Fibroblast of the aortic adventitia (primary cell): ENCODE results near the gene PCDH8. TPM values are rescaled to one million over a fixed set of nuclear protein-coding genes. Genes with fewer than 3 reads are reported as not detected.

ENCODE experiments used
- DNase-seq: peaks from one replicate; pipeline ENCODE4 v3.0.0-alpha.2; 2010; ENCODE audit warnings: low read depth
- H3K4me3 ChIP-seq: 2 replicates; pipeline ENCODE4 v1.5.1; 2011; ENCODE audit warnings: low read depth, mild to moderate bottlenecking, control low read depth, low read length, moderate library complexity
- CTCF ChIP-seq: IDR thresholded peaks from 2 replicates; pipeline ENCODE4 v1.5.1; 2011; ENCODE audit warnings: mild to moderate bottlenecking, low read length, control low read depth, inconsistent platforms; ENCODE audit not compliant: insufficient read depth
- total RNA-seq: library from RNA; depleted of rRNA; stranded (reverse); fragments of >200 nt; gene quantifications from 2 replicates; pipeline ENCODE4 v1.2.3, GENCODE V29; 2012; ENCODE audit warnings: low replicate concordance

PCDH8 gene
- total RNA-seq, 1 donor, result not detected

DNA sequence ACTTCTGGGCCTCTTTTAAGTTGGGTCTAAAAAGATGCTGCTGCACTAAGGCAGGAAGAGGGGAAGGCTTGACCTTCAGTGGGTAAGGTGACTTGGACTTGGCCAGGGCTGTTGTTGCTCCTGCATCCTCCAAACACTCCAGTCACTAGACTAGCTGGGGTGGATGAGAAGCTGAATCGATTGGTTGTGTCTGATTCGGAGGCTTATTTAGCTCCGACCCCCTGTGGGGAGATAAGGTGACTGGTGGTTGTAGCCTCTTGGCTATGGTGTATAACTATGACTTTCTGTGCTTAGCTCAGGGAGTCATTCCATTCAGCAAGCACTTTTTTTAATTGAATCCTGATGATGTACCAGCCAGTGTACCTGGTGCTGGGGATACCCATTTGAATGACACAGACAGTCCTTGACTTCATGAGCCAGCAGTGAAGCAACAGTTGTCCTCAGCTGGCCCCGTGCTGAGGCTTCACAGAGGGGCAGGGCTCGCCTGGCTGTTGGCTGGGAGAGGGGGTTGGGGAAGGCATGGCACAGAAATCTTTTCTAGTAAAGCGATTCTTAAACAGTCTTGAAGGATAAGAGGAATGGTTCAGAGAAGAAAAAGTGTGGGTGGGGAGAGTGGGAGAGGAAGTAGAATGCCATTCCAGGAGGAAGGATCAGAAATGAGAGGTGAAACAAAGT lies 9.9 kb downstream of the PCDH8 start:
- no peak for DNase-seq
- TF ChIP-seq CTCF, result no peak
- no peak overlapping the region for H3K4me3 ChIP-seq

GRCh38 chr13:52837850-52838249 lies 10.6 kb downstream of the PCDH8 start:
- no peak for DNase-seq
- H3K4me3 ChIP-seq, result no peak overlapping the region
- no peak for TF ChIP-seq CTCF

DNA sequence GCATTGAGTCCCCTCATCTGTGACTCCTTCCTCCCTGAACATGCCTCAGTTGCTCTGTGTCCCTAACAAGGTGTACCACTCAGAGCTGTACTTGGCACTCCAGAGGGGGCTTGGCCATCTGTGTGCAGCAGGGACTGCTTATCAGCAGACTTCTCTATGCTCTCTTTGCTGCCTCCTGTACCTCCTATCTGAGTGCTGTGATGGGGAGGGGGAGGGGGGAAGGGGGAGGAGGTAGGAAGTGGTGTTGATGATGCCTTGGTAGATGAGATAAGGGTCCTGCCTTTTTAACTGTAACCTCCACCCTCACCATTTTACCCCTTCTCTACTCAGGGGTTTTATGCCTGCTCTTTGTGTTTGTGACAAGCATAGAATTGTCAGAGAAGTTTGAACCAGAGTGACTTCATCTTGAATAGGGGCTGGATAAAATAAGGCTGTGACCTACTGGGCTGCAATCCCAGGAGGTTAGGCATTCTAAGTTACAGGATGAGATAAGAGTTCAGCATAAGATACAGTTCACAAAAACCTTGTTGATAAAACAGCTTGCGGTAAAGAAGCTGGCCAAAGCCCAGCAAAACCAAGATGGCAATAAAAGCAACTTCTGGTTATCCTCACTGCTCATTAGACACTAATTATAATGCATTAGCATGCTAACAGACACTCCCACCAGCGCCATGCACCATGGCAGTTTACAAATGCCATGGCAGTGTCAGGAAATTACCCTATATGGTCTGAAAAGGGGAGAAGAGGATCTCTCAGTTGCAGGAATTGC lies 13.2 kb downstream of the PCDH8 start:
- DNase-seq, result no peak
- H3K4me3 ChIP-seq, result no peak overlapping the region
- no peak for TF ChIP-seq CTCF

DNA sequence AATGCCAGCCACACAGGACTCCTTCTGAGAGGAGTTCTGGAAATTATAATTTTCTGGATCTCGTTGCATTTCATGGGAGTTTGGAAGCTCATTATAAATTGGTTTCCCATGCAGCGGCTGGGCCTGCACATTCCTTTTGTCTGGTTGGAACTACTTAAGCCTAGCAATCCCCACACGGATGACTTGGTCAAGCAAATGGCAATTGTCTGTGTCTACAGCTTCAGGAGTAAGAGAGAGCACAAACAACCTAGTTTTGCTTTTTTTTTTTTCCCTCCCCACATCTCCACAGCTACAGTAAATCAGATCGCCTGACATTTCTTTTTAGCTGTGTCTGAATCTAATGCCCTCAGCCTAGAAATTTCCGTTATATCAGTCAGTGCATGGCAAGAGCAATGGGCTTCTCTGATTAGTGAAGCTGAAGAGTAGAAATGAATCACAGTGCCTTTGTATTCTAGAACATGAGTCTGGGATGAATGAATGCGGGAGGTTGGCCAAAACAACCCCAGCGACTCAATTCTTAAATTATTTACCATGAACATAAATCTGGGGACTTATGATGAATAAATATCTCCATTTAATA lies 15.1 kb downstream of the PCDH8 start:
- DNase-seq, result no peak
- TF ChIP-seq CTCF, result no peak
- H3K4me3 ChIP-seq, result no peak overlapping the region

DNA sequence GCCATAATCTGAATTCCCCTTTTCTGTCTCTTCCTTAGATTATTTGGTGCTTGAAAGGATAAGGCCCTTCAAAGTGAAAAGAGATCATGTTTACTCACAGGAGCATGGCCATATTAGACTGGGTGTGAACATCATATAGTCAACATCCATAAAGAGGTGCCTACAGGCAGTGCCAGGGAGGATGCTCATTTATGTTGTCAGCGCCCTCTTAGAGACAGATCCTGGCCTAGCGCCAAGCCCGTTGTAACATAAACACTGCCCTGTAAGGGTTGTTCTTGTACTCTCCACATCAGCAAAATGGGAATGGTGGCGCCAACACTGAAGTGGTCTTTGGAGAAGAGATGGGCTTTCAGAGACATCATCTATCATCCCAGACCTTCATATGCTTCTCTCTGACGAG lies 16.1 kb downstream of the PCDH8 start:
- no peak for DNase-seq
- no peak overlapping the region for H3K4me3 ChIP-seq
- no peak for TF ChIP-seq CTCF

DNA sequence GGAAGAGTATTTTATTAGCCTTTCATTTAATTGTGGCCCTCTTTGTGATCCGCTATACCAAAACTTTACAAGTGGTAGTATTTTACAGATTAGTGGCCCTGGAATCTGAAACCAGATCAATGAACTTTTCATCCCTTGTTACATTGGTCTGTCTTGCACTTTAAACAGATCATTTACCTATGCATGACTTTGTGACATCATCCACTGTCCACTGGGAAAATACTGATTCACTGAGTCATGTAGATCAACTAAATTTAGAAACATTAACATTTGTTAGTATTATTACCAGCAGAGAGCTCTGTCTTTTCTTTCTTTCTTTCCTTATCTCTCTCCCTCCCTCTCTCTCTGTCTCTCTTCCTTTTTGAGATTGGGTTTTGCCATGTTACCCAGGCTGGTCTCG lies 17.5 kb downstream of the PCDH8 start:
- no peak for DNase-seq
- no peak overlapping the region for H3K4me3 ChIP-seq

More for the DNA sequence above, 17.5 kb downstream of the PCDH8 start:
- no peak for TF ChIP-seq CTCF
